GM12872 (cell line): ENCODE data around the gene PCGF2.

Experiments
- CTCF ChIP-seq: IDR thresholded peaks from 3 replicates; pipeline ENCODE4 v1.5.1; 2011; ENCODE audit warnings: low read depth, mild to moderate bottlenecking, low read length, moderate library complexity; ENCODE audit not compliant: insufficient read depth

PCGF2 gene

GRCh38 chr17:38716368-38717005 lies 31.6 kb downstream of the PCGF2 start:
- TF ChIP-seq CTCF = no peak

- no peak for TF ChIP-seq CTCF
Observed at GRCh38 chr17:38715216-38715943, 32.8 kb downstream of the PCGF2 start.

GRCh38 chr17:38713456-38714075 lies 34.6 kb downstream of the PCGF2 start:
- no peak for TF ChIP-seq CTCF

GRCh38 chr17:38712593-38712992 lies 35.5 kb downstream of the PCGF2 start:
- no peak for TF ChIP-seq CTCF

- TF ChIP-seq CTCF = no peak
Observed at GRCh38 chr17:38711792-38712571, 36.2 kb downstream of the PCGF2 start.

- TF ChIP-seq CTCF = no peak
Observed at GRCh38 chr17:38710985-38711384, 37.2 kb downstream of the PCGF2 start.

GRCh38 chr17:38710604-38710962 lies 37.6 kb downstream of the PCGF2 start:
- no peak for TF ChIP-seq CTCF
